GM21825 (cell line): ENCODE measurements around the gene CIC.

ENCODE experiments used
- ATAC-seq: cut with Tn5 transposase; IDR thresholded peaks from one replicate; pipeline ENCODE4 v1.9.1; 2021; ENCODE audit warnings: mild to moderate bottlenecking, moderate library complexity; ENCODE audit not compliant: unreplicated experiment

CIC gene

GRCh38 chr19:42242512-42243409 lies 26.3 kb upstream of the CIC start, which contains the start of gene GSK3A:
TSS of gene GSK3A (minus strand) at chr19:42242602. CDS start at chr19:42242465, 137 bp downstream.
- peak; percentile 60 for ATAC-seq

GRCh38 chr19:42244347-42245220 lies 24.5 kb upstream of the CIC start:
- ATAC-seq = peak; percentile 33

- no peak for ATAC-seq
Observed at GRCh38 chr19:42245231-42245630, 23.8 kb upstream of the CIC start.

- ATAC-seq = no peak
Observed at GRCh38 chr19:42246143-42246921, 22.7 kb upstream of the CIC start.

GRCh38 chr19:42246922-42247639 lies 22.0 kb upstream of the CIC start:
- ATAC-seq = no peak

- no peak for ATAC-seq
Observed at GRCh38 chr19:42247640-42248199, 21.3 kb upstream of the CIC start.

GRCh38 chr19:42248270-42249148 lies 20.5 kb upstream of the CIC start:
- ATAC-seq = no peak

GRCh38 chr19:42249149-42249750 lies 19.8 kb upstream of the CIC start:
- ATAC-seq = no peak

- no peak for ATAC-seq
Observed at GRCh38 chr19:42249769-42250168, 19.3 kb upstream of the CIC start.

- no peak for ATAC-seq
Observed at GRCh38 chr19:42250183-42250665, 18.8 kb upstream of the CIC start.

GRCh38 chr19:42250666-42251531 lies 18.2 kb upstream of the CIC start:
- ATAC-seq = no peak

- no peak for ATAC-seq
Observed at GRCh38 chr19:42251572-42252358, 17.3 kb upstream of the CIC start.

GRCh38 chr19:42252365-42253244 lies 16.4 kb upstream of the CIC start:
- ATAC-seq = no peak

GRCh38 chr19:42253245-42254088 lies 15.6 kb upstream of the CIC start:
- no peak for ATAC-seq
